ENCODE data around the gene DRG1.
A peak's percentile ranks its signal among the peaks of the same experiment; 100 is the strongest.
"Not testable (repeated sequence)": the region's sequence is repeated elsewhere in the genome, so short reads cannot be mapped to it uniquely, and the experiment has no call there.

DRG1 gene

GRCh38 chr22:31399211-31400022 is at the start of gene DRG1:
Gene DRG1, plus strand, starts transcription at chr22:31399604. Its CDS starts 80 bp downstream, at chr22:31399684.
- peak; percentile 92 to 97 for DNase-seq (ENCODE audit: low read depth in 2 of 2)

DNA sequence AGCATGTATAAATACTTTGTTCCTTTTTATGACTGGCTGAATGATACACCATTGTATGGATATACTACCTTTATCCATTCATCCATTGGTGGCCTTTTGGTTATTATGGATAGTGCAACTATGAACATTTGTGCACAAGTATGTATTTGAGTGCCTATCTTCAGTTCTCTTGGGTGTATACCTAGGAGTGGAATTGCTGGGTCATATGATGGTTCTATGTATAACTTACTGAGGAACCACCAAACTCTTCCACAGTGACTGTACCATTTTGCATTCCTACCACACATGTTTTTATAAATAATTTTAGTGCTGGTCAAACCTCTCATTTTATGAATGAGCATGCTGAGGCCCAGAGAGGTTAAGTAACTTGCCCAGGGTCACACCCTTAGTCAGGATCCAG is 49.4 kb upstream of the DRG1 start:
- DNase-seq (ENCODE audit: low read depth in 2 of 2), result no peak

DNA sequence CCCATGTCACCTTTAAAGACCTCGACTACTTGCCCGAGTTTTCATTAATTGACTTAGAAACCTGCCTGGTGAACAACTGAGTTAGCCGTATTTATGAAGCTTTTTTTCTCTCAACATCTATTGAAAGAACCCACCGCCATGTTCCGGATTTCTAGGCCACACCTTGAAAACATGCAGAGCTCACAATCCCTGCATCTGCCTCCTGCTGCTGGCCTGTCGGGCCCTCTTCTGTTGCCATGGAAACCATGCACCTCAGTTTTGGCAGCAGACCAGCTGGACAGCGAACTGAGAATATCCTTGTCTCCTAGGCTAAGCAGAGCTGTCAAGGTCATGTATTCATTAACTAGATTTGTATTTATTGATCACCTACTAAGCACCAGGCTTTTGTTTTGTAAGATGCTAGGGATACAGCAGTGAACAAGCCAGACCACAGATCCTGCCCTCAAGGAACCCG is 49.0 kb upstream of the DRG1 start:
- no peak for DNase-seq (ENCODE audit: low read depth in 2 of 2)

DNA sequence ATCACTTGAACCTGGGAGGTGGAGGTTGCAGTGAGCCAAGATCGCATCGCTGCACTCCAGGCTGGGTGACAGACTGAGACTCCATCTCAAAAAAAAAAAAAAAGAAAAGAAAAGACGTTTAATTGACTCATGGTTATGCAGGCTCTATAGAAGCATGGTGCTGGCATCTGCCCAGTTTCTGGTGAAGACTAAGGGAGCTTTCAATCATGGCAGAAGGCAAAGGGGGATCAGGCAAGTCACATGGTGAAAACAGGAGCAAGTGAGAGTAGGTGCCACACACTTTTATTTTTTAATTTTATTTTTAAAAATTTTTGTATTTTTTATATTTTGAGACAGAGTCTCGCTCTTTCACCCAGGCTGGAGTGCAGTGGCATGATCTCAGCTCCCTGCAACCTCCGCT is 44.9 kb upstream of the DRG1 start:
- no peak for DNase-seq (ENCODE audit: low read depth in 2 of 2)

DNA sequence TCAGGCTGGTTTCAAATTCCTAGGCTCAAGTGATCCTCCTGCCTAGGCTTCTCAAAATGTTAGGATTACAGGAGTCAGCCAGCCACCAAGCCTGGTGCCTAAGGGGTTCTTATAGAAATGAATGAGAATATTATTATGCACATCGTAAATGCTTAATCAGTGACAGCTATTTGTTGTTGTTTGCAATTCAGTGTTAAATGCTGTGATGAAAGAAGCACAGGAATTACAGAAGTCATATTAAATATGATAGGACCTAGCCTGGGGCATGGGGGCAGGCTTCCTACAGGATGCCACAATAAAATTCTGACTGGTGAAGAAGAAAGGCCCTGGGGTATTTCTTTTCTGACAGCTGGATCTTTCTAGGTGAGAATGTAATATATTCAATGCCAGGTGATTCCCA is 39.4 kb upstream of the DRG1 start:
- no peak for DNase-seq (ENCODE audit: low read depth in 2 of 2)

GRCh38 chr22:31361743-31362142 is 37.7 kb upstream of the DRG1 start:
- no peak for DNase-seq (ENCODE audit: low read depth in 2 of 2)

- DNase-seq (ENCODE audit: low read depth in 2 of 2), result no peak
Measured at GRCh38 chr22:31363885-31364465, 35.4 kb upstream of the DRG1 start.

DNA sequence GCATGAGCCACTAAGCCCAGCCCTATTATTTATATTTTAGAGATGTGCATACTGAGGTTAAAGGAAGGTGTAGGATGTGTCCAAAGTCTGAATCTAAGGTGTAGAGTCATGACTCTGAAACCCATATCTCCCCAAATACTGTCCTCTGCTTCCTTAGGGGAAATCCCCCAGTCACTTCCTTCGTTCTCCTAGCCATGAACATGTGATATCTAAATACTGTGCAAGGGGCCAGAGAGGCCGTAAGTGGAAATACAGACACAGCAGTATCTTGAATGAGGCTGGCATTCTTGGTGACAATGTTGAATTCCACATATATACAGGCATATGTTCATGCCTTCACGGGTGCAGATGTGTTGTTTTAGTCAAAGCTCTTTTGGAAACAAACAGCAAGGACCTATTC is 32.0 kb upstream of the DRG1 start:
- DNase-seq (ENCODE audit: low read depth in 2 of 2), result no peak

DNA sequence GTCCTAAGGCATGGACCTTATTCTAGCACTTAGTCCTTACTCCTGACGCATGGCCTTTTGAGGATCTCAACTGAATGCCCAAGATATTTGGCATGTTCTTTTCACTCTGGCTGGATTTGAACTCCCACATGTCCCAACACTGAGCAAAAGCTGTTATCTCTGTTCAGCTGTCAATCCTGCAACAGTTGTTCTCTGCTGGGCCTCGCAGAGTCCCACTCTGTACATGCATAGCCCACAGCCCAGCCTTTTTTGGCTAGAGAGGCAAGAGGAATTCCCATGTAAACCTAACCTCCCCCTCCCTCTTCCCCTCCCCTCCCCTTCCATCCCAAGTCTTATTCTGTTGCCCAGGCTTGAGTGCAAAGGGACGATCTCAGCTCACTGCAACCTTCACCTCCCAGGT is 21.8 kb upstream of the DRG1 start:
- DNase-seq (ENCODE audit: low read depth in 2 of 2), result no peak

DNA sequence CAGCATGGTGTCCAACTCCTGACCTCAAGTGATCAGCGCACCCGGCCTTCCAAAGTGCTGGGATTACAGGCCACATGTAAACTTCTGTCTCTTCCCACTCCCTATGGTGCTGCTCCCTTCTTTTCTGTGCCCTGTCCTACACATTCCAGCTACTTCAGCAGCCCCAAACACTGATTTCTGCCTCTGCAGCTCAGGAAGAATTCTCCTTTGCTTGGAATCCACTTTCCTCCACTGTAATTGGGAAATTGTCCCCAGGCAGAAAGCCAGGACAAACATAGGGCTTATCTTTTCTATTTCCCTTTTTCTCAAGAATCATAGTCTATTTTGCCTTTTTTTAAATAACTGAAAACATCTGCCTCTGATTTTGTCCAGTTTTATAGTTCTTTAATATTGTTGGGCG is 21.3 kb upstream of the DRG1 start:
- DNase-seq (ENCODE audit: low read depth in 2 of 2), result no peak

- not testable (repeated sequence) for DNase-seq (ENCODE audit: low read depth in 2 of 2)
Measured at GRCh38 chr22:31378651-31379050, 20.8 kb upstream of the DRG1 start.

- DNase-seq (ENCODE audit: low read depth in 2 of 2), result no peak
Measured at GRCh38 chr22:31393893-31394292, 5.5 kb upstream of the DRG1 start.

DNA sequence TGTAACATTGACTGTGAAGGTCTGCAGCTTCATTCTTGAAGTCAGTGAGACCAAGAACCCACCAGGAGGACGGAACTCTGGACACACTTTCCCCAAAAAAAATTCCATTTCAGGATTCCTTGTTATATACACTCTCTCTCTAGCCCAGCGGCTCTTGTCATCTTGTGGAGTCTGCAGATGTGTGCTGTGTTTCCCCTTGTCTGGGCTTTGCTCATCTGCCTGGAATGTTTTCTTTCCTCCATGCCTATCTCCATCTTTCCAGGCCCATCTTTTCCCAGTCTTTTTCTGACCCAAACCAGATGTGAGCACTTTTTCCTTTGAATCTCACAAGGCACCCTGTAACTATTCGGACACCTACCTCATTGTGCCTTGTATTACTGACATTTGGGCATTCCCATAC is 5.1 kb upstream of the DRG1 start:
- DNase-seq (ENCODE audit: low read depth in 2 of 2), result no peak

DNA sequence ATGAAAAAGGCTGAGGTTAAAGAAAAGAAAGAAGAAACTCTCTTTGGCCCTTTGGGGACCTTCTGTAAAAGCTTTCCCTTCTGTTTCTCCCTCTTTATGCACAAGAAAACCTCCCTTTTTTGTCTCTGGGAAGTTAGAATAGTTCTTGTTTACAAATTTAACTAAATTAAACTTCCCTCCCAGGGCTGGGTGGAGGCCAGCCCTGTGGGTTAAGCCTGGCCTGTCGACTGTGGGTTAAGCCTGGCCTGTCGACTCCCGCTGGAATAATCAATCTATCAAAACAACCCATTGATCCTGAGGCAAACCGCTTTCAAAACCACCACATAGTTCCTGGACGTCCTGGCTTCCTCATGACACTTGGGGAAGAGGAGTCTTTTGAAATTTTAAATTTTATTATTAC is 1.2 kb upstream of the DRG1 start:
- DNase-seq (ENCODE audit: low read depth in 2 of 2), result no peak

DNA sequence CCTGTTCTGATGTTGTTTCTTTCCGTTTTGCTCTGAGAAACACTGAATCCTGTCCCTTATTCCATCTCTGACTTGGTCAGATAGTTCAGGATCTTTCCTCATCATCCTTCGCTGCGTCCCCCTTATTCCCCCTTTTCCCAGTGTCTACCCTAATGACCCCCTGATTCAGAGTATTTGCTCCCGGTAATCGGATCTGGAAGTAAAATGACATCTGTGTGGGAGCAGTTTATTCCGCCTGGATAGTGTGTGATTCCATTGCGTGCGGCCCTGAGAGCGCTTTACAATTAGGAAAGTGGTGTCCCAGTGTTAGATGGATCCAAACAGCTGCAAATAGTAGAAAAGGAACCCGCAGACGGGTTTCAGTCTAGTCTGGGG is 606 bp downstream of the DRG1 start:
- no peak for DNase-seq (ENCODE audit: low read depth in 2 of 2)

DNA sequence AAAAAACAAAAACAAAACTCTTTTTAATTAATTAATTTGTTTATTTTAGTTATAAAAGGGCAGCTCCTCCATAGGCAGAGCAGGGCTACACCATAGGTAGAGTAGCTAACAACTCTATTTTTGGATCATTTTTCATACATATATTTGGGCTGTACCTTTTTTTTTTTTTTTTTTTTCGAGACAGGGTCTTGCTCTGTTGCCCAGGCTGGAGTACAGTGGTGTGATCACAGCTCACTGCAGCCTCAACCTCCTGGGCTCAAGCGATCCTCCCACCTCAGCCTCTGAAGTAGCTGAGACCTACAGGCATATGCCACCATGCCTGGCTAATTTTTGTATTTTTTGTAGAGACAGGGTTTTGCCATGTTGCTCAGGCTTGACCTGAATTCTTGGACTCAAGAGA is 2.9 kb downstream of the DRG1 start:
- not testable (repeated sequence) for DNase-seq (ENCODE audit: low read depth in 2 of 2)

DNA sequence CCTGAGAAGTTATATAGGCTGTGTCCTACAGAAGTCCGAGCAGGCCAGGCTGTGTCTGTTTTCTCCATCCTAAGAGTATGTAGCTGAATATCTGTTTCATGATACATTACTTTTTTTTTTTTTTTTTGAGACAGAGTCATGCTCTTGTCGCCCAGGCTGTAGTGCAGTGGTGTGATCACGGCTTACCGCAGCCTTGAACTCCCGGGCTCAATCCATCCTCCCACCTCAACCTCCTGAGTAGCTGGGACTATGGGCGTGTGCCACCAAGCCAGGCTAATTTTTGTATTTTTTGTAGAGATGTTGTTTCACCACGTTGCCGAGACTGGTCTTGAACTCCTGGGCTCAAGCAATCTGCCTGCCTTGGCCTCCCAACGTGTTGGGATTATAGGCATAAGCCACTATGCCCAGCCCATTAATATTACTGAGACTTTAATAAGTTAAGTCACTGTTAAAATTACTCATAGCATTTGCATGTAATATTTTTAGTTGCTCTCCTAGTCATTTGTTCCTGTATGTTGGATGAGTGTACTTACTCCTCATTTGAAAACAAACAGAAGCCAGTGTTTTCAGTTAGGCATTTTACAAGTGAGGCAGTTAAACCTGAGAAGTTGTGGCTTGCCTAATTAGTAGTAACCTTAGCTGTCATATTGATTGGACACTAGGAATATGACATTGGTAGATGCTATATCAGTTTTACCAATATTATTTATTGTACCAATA is 26.1 kb downstream of the DRG1 start:
- DNase-seq (ENCODE audit: low read depth in 2 of 2), result no peak

- no peak for DNase-seq (ENCODE audit: low read depth in 2 of 2)
Measured at GRCh38 chr22:31431950-31432349, 32.5 kb downstream of the DRG1 start.

GRCh38 chr22:31436132-31436531 is 36.7 kb downstream of the DRG1 start:
- no peak for DNase-seq (ENCODE audit: low read depth in 2 of 2)

DNA sequence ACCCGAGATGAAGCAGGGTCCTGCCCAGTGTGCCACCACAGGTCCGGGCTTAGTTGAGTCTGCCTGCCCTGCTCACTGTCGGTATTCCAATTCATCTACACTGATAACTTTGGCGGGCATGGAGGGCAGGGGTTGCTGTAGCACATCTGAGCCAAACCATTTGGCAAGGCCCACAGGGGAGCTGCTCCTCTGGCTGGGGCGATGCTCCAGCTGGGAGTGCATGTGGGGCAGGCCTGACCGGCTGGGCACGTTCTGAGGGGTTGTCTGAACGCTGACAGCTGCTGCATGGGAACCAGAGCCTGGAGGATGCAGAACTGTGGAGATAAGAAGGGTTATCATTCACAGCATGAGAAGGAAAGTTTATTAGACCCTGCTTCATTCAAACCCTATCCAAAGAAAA is 40.4 kb downstream of the DRG1 start:
- DNase-seq (ENCODE audit: low read depth in 2 of 2), result no peak

DNA sequence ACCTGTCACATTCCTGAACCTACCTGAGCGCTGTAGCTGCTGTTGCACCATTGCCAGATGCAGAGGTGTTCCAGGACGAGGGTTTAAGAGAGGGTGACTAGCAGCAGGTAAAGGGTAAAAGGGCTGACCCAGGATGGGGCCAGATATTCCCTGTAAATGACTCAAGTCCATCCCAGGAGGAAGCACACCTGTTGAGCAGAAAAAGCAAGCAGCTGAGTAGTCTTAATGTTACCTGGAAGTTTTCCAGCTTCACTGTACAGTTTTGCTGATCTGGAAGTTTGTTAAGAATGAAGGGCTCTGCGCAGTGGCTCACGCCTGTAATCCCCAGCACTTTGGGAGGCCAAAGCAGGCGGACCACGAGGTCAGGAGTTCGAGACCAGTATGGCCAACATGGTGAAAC is 41.3 kb downstream of the DRG1 start:
- no peak for DNase-seq (ENCODE audit: low read depth in 2 of 2)

- DNase-seq (ENCODE audit: low read depth in 2 of 2), result no peak
Measured at GRCh38 chr22:31441652-31442051, 42.2 kb downstream of the DRG1 start.

Data from stimulated activated CD4-positive, alpha-beta T cell treated with anti-CD3 and anti-CD28 coated beads, Interleukin-12 subunit alpha, Interleukin-12 subunit beta, amount 100 ng/mL, for 24 hours (primary cell).